A673 (cell line): ENCODE results near the gene RHAG. TPM values are rescaled to one million over a fixed set of nuclear protein-coding genes. Genes with fewer than 3 reads are reported as not detected.
"Not testable (repeated sequence)": the region's sequence is repeated elsewhere in the genome, so short reads cannot be mapped to it uniquely, and the experiment has no call there.

ENCODE experiments used
- BruUV-seq: library from RNA; stranded (reverse); fragments of 400-500 nt; replicated peaks from 2 replicates; lab custom pipeline; 2021; lab: Mats Ljungman, UMichigan
- CTCF ChIA-PET: fragments of 300-600 bp; sonication (Branson Sonifier 250); formaldehyde crosslinking; loops from one replicate; lab custom pipeline; 2022; ENCODE audit warnings: antibody characterized with exemption; lab: Charles Lee
- POLR2A ChIA-PET: fragments of 300-600 bp; sonication (Branson Sonifier 250); formaldehyde crosslinking; loops from one replicate; lab custom pipeline; 2022; ENCODE audit warnings: antibody characterized with exemption; ENCODE audit not compliant: low non-redundant PET; lab: Charles Lee
- DNase-seq: peaks from one replicate; pipeline ENCODE4 v3.0.0-alpha.2; 2015; ENCODE audit warnings: low spot score
- H3K27ac ChIP-seq: fragments of 200-600 bp; sonication (generic); 2 replicates; pipeline ENCODE4 v1.5.1; 2016; ENCODE audit warnings: mixed run types, low read depth, mild to moderate bottlenecking, mixed read lengths, antibody characterized with exemption, low read length; ENCODE audit not compliant: poor library complexity, severe bottlenecking
- H3K27me3 ChIP-seq: fragments of 200-600 bp; sonication (generic); replicated peaks from 2 replicates; pipeline ENCODE4 v1.6.1; 2017; ENCODE audit warnings: mixed run types, low read depth, mild to moderate bottlenecking, mixed read lengths, antibody characterized with exemption, low read length; ENCODE audit not compliant: insufficient read depth, poor library complexity
- H3K36me3 ChIP-seq: fragments of 200-600 bp; sonication (generic); 2 replicates; pipeline ENCODE4 v1.6.1; 2016; ENCODE audit warnings: mixed run types, mild to moderate bottlenecking, mixed read lengths, antibody characterized with exemption, low read length; ENCODE audit not compliant: insufficient read depth, poor library complexity, severe bottlenecking
- H3K4me1 ChIP-seq: fragments of 200-600 bp; sonication (generic); 2 replicates; pipeline ENCODE4 v1.6.1; 2017; ENCODE audit warnings: mixed run types, mild to moderate bottlenecking, mixed read lengths, antibody characterized with exemption, low read length; ENCODE audit not compliant: insufficient read depth, poor library complexity, severe bottlenecking
- H3K4me3 ChIP-seq: fragments of 200-600 bp; sonication (generic); 2 replicates; pipeline ENCODE4 v1.5.1; 2016; ENCODE audit warnings: low read depth, mixed run types, mild to moderate bottlenecking, mixed read lengths, low read length; ENCODE audit not compliant: poor library complexity, severe bottlenecking
- H3K9me3 ChIP-seq: fragments of 200-600 bp; sonication (generic); 2 replicates; pipeline ENCODE4 v1.6.1; 2016; ENCODE audit warnings: mixed run types, low read depth, mild to moderate bottlenecking, mixed read lengths, antibody characterized with exemption, low read length; ENCODE audit not compliant: poor library complexity, severe bottlenecking
- EZH2 ChIP-seq: fragments of 200-600 bp; sonication (generic); IDR thresholded peaks from 2 replicates; pipeline ENCODE4 v1.6.1; 2017; ENCODE audit warnings: borderline replicate concordance, low read depth, mild to moderate bottlenecking, mixed read lengths, antibody characterized with exemption, low read length; ENCODE audit not compliant: poor library complexity, severe bottlenecking
- intact Hi-C: fragments of 100-400 bp; cut with micrococcal nuclease; formaldehyde crosslinking; loops from one replicate; pipeline ENCODE4 v1.10.0; 2022; ENCODE audit not compliant: unreplicated experiment
- total RNA-seq: library from RNA; stranded (reverse); gene quantifications from 2 replicates; pipeline ENCODE4 v1.2.3, GENCODE V29; 2021
- TF ChIP-seq, protein P1 (sequence below): fragments of 300-800, 200-600 bp; sonication (generic); conservative IDR thresholded peaks from 2 replicates; pipeline ENCODE4 v1.5.1; 2017; ENCODE audit warnings: low read depth, mild to moderate bottlenecking, antibody characterized with exemption, low read length, moderate library complexity, mixed read lengths

RHAG gene
- total RNA-seq, 1 experiment from 2014 or later = not detected

DNA sequence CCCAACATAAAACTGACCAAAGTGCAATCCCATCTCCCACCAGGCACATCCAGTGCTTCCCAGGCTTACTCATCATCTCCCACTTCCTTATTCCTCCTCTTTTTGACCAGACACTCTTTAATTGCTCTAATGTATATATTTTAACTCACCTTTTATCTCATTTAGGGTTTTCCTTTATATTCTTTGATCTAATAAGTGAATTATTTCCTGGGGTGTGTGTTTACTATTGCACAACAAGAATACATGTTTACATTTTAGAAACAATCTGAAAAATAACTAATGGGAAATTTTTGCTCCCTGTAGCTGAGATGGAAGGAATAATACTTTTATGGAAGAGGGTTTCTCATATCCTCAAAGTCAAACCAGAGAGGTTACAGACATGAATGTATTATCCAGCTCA lies 18.4 kb downstream of the RHAG start:
- TF ChIP-seq, protein P1, sequence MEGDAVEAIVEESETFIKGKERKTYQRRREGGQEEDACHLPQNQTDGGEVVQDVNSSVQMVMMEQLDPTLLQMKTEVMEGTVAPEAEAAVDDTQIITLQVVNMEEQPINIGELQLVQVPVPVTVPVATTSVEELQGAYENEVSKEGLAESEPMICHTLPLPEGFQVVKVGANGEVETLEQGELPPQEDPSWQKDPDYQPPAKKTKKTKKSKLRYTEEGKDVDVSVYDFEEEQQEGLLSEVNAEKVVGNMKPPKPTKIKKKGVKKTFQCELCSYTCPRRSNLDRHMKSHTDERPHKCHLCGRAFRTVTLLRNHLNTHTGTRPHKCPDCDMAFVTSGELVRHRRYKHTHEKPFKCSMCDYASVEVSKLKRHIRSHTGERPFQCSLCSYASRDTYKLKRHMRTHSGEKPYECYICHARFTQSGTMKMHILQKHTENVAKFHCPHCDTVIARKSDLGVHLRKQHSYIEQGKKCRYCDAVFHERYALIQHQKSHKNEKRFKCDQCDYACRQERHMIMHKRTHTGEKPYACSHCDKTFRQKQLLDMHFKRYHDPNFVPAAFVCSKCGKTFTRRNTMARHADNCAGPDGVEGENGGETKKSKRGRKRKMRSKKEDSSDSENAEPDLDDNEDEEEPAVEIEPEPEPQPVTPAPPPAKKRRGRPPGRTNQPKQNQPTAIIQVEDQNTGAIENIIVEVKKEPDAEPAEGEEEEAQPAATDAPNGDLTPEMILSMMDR = no peak
- no peak for TF ChIP-seq EZH2
- DNase-seq = no peak
- Histone ChIP-seq H3K9me3 (no peaks in the 10 kb centered on the region), H3K4me1 (no peaks in the 10 kb centered on the region), H3K36me3 (no peaks in the 10 kb centered on the region), H3K4me3 (no peak overlapping the region), H3K27ac (no peak overlapping the region), H3K27me3 (no peaks in the 10 kb centered on the region)
- no TSS peak for BruUV-seq
- POLR2A ChIA-PET = no interaction called here
- CTCF ChIA-PET = no interaction called here
- intact Hi-C loops = no loop called here

DNA sequence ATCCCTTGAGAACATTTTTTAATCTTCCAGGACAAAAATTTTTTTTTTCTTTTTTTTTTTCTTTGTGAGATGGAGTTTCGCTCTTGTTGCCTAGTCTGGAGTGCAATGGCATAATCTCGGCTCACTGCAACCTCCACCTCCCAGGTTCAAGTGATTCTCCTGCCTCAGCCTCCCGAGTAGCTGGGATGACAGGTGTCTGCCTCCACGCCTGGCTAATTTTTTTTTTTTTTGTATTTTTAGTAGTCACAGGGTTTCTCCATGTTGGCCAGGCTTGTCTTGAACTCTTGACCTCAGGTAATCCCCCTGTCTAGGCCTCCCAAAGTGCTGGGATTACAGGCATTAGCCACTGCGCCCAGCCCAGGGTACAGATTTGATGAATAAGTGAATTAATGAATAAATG lies 22.5 kb downstream of the RHAG start:
- H3K36me3 ChIP-seq, CTCF ChIA-PET, intact Hi-C loops, POLR2A ChIA-PET, H3K4me3 ChIP-seq, H3K27ac ChIP-seq, H3K27me3 ChIP-seq, H3K9me3 ChIP-seq, BruUV-seq, H3K4me1 ChIP-seq, DNase-seq: not testable (repeated sequence)

DNA sequence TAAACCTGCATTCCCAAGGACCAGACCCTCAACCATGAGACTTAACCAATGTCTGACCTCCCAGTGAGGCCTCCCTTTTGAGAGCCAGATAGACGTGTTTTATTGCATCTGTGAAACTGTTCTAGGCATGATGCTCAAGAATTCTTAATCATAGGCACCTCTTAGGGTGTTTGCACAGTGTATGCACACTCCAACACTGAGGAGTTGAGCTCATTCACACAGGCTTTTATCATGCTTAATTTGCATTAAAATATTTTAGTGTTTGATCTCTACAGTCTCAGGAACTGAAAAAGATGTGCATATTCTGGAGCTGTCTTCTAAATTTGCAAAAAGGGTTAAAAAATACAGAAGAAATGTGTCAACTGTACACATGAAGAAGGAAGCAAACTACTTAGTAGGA lies 27.4 kb downstream of the RHAG start:
- no peak overlapping the region for H3K27ac ChIP-seq
- no peaks in the 10 kb centered on the region for H3K9me3 ChIP-seq
- intact Hi-C loops = no loop called here
- no peak overlapping the region for H3K4me3 ChIP-seq
- BruUV-seq = no TSS peak
- TF ChIP-seq, protein P1 = no peak
- no peak for TF ChIP-seq EZH2
- CTCF ChIA-PET = interaction anchor here (0.7 to 4.0 kb wide), 2 partner anchors 44 to 77 kb away, joined by 3 to 32 read pairs; no protein-coding TSS in a partner anchor
- H3K36me3 ChIP-seq = no peaks in the 10 kb centered on the region
- no peak for DNase-seq
- POLR2A ChIA-PET = no interaction called here
- peaks cover 5% of the 10 kb centered on the region for H3K4me1 ChIP-seq
- H3K27me3 ChIP-seq = no peaks in the 10 kb centered on the region

DNA sequence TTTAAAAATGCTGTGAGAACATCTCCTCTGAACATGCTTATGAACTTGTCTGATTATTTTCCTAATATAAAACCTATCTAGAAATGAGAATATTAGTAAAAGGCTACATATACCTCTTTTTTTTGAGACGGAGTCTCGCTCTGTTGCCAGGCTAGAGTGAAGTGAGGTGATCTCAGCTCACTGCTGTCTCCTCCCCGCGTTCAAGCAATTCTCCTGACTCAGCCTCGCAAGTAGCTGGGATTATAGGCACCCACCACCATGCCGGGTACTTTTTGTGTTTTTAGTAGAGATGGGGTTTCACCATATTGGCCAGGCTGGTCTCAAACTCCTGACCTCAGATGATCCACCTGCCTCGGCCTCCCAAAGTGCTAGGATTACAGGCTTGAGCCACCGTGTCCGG lies 28.4 kb downstream of the RHAG start:
- ChIA-PET POLR2A (interaction anchor here (0.6 kb wide), 1 partner anchor 42 kb away, joined by 3 read pairs; no protein-coding TSS in a partner anchor), CTCF (interaction anchor here (0.6 to 4.0 kb wide), 3 partner anchors 28 to 76 kb away, joined by 3 to 32 read pairs (median 9); no protein-coding TSS in a partner anchor)
- H3K4me3 ChIP-seq, H3K27me3 ChIP-seq, H3K27ac ChIP-seq, H3K4me1 ChIP-seq, DNase-seq, BruUV-seq, H3K9me3 ChIP-seq, H3K36me3 ChIP-seq, intact Hi-C loops: not testable (repeated sequence)
